ENCODE results near the gene NPHP4. TPM values are rescaled to one million over a fixed set of nuclear protein-coding genes. Genes with fewer than 3 reads are reported as not detected.

NPHP4 gene
- total and polyA plus RNA-seq, 9 of the 15 experiments (the other 6 are each of a cell fraction or from before 2014, with no cell fraction given) = 0.52 to 26.2 (median 6.7) TPM

GRCh38 chr1:5905436-5905835 is 86.8 kb downstream of the NPHP4 start:
- in situ Hi-C loops (cut with MboI) = no loop called here
- TF ChIP-seq MCM3 (IDR thresholded peaks at IDR 0.05) (no peak), ZNF561 (CRISPR knock-in tag; conservative IDR thresholded peaks at IDR 0.05) (no peak), PTRF (tag; IDR thresholded peaks at IDR 0.05) (no peak), SIRT6 (IDR thresholded peaks at IDR 0.05; ENCODE audit: low read depth, low read length) (no peak), SIX5 (IDR thresholded peaks at IDR 0.05; ENCODE audit: borderline replicate concordance in 1 of 2, insufficient read depth in 1 of 2, low read depth in 1 of 2, low read length in 2 of 2) (no peak)
- TF ChIP-seq, protein P1, sequence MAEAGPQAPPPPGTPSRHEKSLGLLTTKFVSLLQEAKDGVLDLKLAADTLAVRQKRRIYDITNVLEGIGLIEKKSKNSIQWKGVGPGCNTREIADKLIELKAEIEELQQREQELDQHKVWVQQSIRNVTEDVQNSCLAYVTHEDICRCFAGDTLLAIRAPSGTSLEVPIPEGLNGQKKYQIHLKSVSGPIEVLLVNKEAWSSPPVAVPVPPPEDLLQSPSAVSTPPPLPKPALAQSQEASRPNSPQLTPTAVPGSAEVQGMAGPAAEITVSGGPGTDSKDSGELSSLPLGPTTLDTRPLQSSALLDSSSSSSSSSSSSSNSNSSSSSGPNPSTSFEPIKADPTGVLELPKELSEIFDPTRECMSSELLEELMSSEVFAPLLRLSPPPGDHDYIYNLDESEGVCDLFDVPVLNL (CRISPR knock-in tag; IDR thresholded peaks at IDR 0.05; ENCODE audit: low read depth) = no peak
- TF ChIP-seq, protein P2, sequence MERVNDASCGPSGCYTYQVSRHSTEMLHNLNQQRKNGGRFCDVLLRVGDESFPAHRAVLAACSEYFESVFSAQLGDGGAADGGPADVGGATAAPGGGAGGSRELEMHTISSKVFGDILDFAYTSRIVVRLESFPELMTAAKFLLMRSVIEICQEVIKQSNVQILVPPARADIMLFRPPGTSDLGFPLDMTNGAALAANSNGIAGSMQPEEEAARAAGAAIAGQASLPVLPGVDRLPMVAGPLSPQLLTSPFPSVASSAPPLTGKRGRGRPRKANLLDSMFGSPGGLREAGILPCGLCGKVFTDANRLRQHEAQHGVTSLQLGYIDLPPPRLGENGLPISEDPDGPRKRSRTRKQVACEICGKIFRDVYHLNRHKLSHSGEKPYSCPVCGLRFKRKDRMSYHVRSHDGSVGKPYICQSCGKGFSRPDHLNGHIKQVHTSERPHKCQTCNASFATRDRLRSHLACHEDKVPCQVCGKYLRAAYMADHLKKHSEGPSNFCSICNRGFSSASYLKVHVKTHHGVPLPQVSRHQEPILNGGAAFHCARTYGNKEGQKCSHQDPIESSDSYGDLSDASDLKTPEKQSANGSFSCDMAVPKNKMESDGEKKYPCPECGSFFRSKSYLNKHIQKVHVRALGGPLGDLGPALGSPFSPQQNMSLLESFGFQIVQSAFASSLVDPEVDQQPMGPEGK (CRISPR knock-in tag; IDR thresholded peaks at IDR 0.05; ENCODE audit: borderline replicate concordance) = no peak
- no peaks in the 10 kb centered on the region for H3K27me3 ChIP-seq (ENCODE audit: control insufficient read depth in 2 of 2, insufficient read depth in 2 of 2, low read length in 2 of 2)
- FAIRE-seq (no peak), DNase-seq (ENCODE audit: extremely low read depth in 1 of 4, low spot score in 3 of 4) (no peak), ATAC-seq (no peak)
- BruUV-seq (replicated peaks) = no TSS peak
- H3K4me2 ChIP-seq (ENCODE audit: insufficient read depth, low read length) = no peak overlapping the region
- intact Hi-C loops (cut with micrococcal nuclease) = no loop called here
- no peak overlapping the region for H3K9ac ChIP-seq (ENCODE audit: insufficient read depth in 1 of 2, low read depth in 2 of 2, low read length in 2 of 2)
- H3K9me1 ChIP-seq (ENCODE audit: control insufficient read depth, insufficient read depth, low read length) = no peaks in the 10 kb centered on the region
- no peaks in the 10 kb centered on the region for H4K20me1 ChIP-seq (replicated peaks; ENCODE audit: control insufficient read depth, insufficient read depth, low read length)
- peaks cover 0 to 16% of the 10 kb centered on the region in 2 experiments; a peak in 1 of 5 replicates for H3K4me1 ChIP-seq (replicated peaks in 1 of 2; ENCODE audit: control insufficient read depth in 2 of 2, insufficient read depth in 2 of 2, low read length in 2 of 2)
- CTCF ChIA-PET (ENCODE audit: low intra/inter-chr PET ratio) = no interaction called here
- no peak overlapping the region for H3K27ac ChIP-seq (ENCODE audit: extremely low read depth, low read depth, low read length)
- H3K4me3 ChIP-seq = no peak overlapping the region
- H3K9me3 ChIP-seq (replicated peaks; ENCODE audit: control insufficient read depth, insufficient read depth, low read depth, low read length) = no peaks in the 10 kb centered on the region
- WGBS (ENCODE audit: insufficient coverage, low coverage, missing lambda C conversion rate) = 89% methylated on average over 12 of the region's 12 CpGs
- H3K79me2 ChIP-seq (ENCODE audit: control insufficient read depth, insufficient read depth, low read length) = no peaks in the 10 kb centered on the region
- POLR2A ChIA-PET = interaction anchor here (0.7 to 1.9 kb wide), 3 partner anchors 9 to 13 kb away, joined by 3 to 8 read pairs (median 6); no protein-coding TSS in a partner anchor
- H2AFZ ChIP-seq (ENCODE audit: low read depth, low read length) = no peak overlapping the region
- H3K36me3 ChIP-seq (ENCODE audit: control insufficient read depth, insufficient read depth, low read length) = peaks cover 38% of the 10 kb centered on the region; the same call in 1 of the 3 replicates
